Mesenchymal stem cell (in vitro differentiated cells and primary cell): ENCODE results near the gene TDRD9. TPM values are rescaled to one million over a fixed set of nuclear protein-coding genes. Genes with fewer than 3 reads are reported as not detected.

Experiments used
- DNase-seq: peaks from one replicate; pipeline ENCODE4 v3.0.0-alpha.2; 2013
- H2AFZ ChIP-seq: one replicate; pipeline ENCODE4 v1.6.1; 2013; ENCODE audit warnings: low read depth, mild to moderate bottlenecking, control low read depth, inconsistent platforms, low read length, moderate library complexity
- H2AK5ac ChIP-seq: 2 replicates; pipeline ENCODE4 v1.6.1; 2013; ENCODE audit warnings: low read length, moderate library complexity, mild to moderate bottlenecking, inconsistent platforms; ENCODE audit not compliant: severe bottlenecking
- H2BK120ac ChIP-seq: one replicate; pipeline ENCODE4 v1.6.1; 2013; ENCODE audit warnings: low read depth, mild to moderate bottlenecking, inconsistent platforms, low read length, moderate library complexity
- H2BK12ac ChIP-seq, 2 experiments: one replicate each; pipeline ENCODE4 v1.6.1; 2013; ENCODE audit warnings: inconsistent platforms in 2 of 2, low read length in 2 of 2, mild to moderate bottlenecking in 2 of 2, moderate library complexity in 2 of 2, control low read depth in 1 of 2
- H2BK15ac ChIP-seq: one replicate; pipeline ENCODE4 v1.6.1; 2013; ENCODE audit warnings: mild to moderate bottlenecking, low read depth, inconsistent platforms; ENCODE audit not compliant: poor library complexity, severe bottlenecking
- H2BK5ac ChIP-seq: 2 replicates; pipeline ENCODE4 v1.6.1; 2013; ENCODE audit warnings: low read depth, mild to moderate bottlenecking, low read length, control low read depth, inconsistent platforms; ENCODE audit not compliant: poor library complexity, severe bottlenecking
- H3K14ac ChIP-seq, 2 experiments: one replicate each; pipeline ENCODE4 v1.6.1; 2013; ENCODE audit warnings: inconsistent platforms in 2 of 2, low read length in 2 of 2, control low read depth in 1 of 2, mild to moderate bottlenecking in 1 of 2, moderate library complexity in 1 of 2
- H3K18ac ChIP-seq, 2 experiments: one replicate each; pipeline ENCODE4 v1.6.1; 2013; ENCODE audit warnings: inconsistent platforms in 2 of 2, low read length in 2 of 2, control low read depth in 1 of 2, low read depth in 1 of 2, mild to moderate bottlenecking in 1 of 2
- H3K23ac ChIP-seq, 2 experiments: one replicate each; pipeline ENCODE4 v1.6.1; 2013; ENCODE audit warnings: inconsistent platforms in 2 of 2, low read length in 2 of 2, mild to moderate bottlenecking in 2 of 2, moderate library complexity in 2 of 2, control low read depth in 1 of 2
- H3K27ac ChIP-seq: 2 replicates; pipeline ENCODE4 v1.5.1; 2013; ENCODE audit warnings: mild to moderate bottlenecking, moderate library complexity, low read length, control low read depth, inconsistent platforms; ENCODE audit not compliant: poor library complexity, severe bottlenecking
- H3K27me3 ChIP-seq, 2 experiments: 2 replicates each; pipeline versions ENCODE4 v1.6.1 to v1.7.0; 2013; ENCODE audit warnings: low read length in 2 of 2, mild to moderate bottlenecking in 2 of 2, moderate library complexity in 2 of 2, control low read depth in 1 of 2, inconsistent platforms in 1 of 2; ENCODE audit not compliant: control insufficient read depth in 1 of 2, insufficient read depth in 1 of 2
- H3K36me3 ChIP-seq, 2 experiments: 2 replicates each; pipeline versions ENCODE4 v1.6.1 to v1.7.0; 2013; ENCODE audit warnings: low read length in 2 of 2, control low read depth in 1 of 2, inconsistent platforms in 1 of 2, low read depth in 1 of 2, mild to moderate bottlenecking in 1 of 2; ENCODE audit not compliant: insufficient read depth in 2 of 2, control insufficient read depth in 1 of 2
- H3K4ac ChIP-seq, 2 experiments: one replicate each; pipeline ENCODE4 v1.6.1; 2013; ENCODE audit warnings: inconsistent platforms in 2 of 2, low read length in 2 of 2, mild to moderate bottlenecking in 2 of 2, moderate library complexity in 2 of 2, control low read depth in 1 of 2, low read depth in 1 of 2
- H3K4me1 ChIP-seq: 2 replicates; pipeline ENCODE4 v1.6.1; 2013; ENCODE audit warnings: low read depth, low read length, control low read depth; ENCODE audit not compliant: control insufficient read depth, insufficient read depth
- H3K4me2 ChIP-seq: 2 replicates; pipeline ENCODE4 v1.6.1; 2013; ENCODE audit warnings: low read length, mild to moderate bottlenecking, inconsistent platforms; ENCODE audit not compliant: poor library complexity, severe bottlenecking
- H3K4me3 ChIP-seq, 2 experiments: 2 replicates each; pipeline versions ENCODE4 v1.5.1 to v1.7.0; 2013; ENCODE audit warnings: low read length in 2 of 2, mild to moderate bottlenecking in 2 of 2, control low read depth in 1 of 2, low read depth in 1 of 2; ENCODE audit not compliant: insufficient read depth in 1 of 2
- H3K79me1 ChIP-seq: replicated peaks from 2 replicates; pipeline ENCODE4 v1.6.1; 2013; ENCODE audit warnings: mild to moderate bottlenecking, control low read depth, low read length, inconsistent platforms; ENCODE audit not compliant: poor library complexity, severe bottlenecking
- H3K9ac ChIP-seq: 2 replicates; pipeline ENCODE4 v1.7.0; 2013; ENCODE audit warnings: mild to moderate bottlenecking, low read length, moderate library complexity
- H3K9me3 ChIP-seq: 2 replicates; pipeline ENCODE4 v1.7.0; 2013; ENCODE audit warnings: mild to moderate bottlenecking, low read length; ENCODE audit not compliant: control insufficient read depth
- H4K8ac ChIP-seq: one replicate; pipeline ENCODE4 v1.6.1; 2013; ENCODE audit warnings: inconsistent platforms, mild to moderate bottlenecking, low read length, moderate library complexity
- H4K91ac ChIP-seq: one replicate; pipeline ENCODE4 v1.6.1; 2013; ENCODE audit warnings: mild to moderate bottlenecking, low read length, inconsistent platforms
- WGBS: methylation state at CpG from one replicate; pipeline ENCODE4 v1.1.7; 2013; ENCODE audit warnings: mixed read lengths; 5-methylcytosine and 5-hydroxymethylcytosine counted together
- polyA plus RNA-seq, 2 experiments: library from polyadenylated mRNA; stranded (reverse); fragments of 200-250 nt; gene quantifications; one replicate each; pipeline ENCODE4 v1.2.3, GENCODE V29; 2013

Gene TDRD9, protein sequence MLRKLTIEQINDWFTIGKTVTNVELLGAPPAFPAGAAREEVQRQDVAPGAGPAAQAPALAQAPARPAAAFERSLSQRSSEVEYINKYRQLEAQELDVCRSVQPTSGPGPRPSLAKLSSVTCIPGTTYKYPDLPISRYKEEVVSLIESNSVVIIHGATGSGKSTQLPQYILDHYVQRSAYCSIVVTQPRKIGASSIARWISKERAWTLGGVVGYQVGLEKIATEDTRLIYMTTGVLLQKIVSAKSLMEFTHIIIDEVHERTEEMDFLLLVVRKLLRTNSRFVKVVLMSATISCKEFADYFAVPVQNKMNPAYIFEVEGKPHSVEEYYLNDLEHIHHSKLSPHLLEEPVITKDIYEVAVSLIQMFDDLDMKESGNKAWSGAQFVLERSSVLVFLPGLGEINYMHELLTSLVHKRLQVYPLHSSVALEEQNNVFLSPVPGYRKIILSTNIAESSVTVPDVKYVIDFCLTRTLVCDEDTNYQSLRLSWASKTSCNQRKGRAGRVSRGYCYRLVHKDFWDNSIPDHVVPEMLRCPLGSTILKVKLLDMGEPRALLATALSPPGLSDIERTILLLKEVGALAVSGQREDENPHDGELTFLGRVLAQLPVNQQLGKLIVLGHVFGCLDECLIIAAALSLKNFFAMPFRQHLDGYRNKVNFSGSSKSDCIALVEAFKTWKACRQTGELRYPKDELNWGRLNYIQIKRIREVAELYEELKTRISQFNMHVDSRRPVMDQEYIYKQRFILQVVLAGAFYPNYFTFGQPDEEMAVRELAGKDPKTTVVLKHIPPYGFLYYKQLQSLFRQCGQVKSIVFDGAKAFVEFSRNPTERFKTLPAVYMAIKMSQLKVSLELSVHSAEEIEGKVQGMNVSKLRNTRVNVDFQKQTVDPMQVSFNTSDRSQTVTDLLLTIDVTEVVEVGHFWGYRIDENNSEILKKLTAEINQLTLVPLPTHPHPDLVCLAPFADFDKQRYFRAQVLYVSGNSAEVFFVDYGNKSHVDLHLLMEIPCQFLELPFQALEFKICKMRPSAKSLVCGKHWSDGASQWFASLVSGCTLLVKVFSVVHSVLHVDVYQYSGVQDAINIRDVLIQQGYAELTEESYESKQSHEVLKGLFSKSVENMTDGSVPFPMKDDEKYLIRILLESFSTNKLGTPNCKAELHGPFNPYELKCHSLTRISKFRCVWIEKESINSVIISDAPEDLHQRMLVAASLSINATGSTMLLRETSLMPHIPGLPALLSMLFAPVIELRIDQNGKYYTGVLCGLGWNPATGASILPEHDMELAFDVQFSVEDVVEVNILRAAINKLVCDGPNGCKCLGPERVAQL (N-terminal part only)
- polyA plus RNA-seq (2013, experiment 1 of 2), result not detected
- not detected for polyA plus RNA-seq (2013, experiment 2 of 2)

DNA sequence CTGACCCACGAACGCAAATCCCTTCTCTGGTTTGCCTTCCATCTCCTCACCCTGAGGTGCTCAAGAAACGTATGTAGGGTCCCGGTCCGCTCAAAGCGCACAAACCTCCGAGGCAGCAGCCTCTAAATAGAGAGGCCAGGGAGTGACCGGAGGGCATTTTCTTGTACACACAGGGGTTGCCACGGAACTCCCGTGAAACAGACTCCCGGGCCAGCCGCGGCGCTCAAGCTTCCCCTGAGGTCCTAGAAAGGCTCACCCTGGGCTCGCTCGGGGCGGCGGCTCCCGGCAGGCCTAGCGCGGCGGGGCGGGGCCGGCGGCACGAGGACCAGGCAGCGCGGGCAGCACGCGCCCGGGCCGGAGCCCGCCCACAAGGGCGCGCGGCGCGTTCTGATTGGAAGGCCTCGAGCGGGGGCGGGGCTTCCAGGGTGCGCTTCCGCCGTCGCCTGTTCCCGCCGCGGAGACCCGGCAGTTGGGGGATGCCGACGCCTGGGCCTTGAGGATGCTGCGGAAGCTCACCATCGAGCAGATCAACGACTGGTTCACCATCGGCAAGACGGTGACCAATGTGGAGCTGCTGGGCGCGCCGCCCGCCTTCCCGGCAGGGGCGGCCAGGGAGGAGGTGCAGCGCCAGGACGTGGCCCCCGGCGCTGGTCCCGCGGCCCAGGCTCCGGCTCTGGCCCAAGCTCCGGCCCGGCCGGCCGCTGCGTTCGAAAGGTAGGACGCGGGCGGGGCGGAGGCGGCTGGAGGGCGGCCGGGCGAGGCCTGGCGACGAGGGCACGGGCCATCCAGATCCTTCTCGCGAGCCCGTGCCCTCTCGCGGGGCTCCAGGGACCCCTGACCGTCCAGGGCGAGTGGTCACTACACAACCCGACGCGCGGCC is at the start of gene TDRD9:
TSS of gene TDRD9 (plus strand) at position 446 of the 880 bp plus-strand sequence. CDS start at position 500, 54 bp downstream.
- H3K18ac ChIP-seq, result no peak within 1 kb of the TSS
- H3K4me1 ChIP-seq, result no peaks in the 10 kb centered on the region
- H3K79me1 ChIP-seq, result no peaks in the 10 kb centered on the region
- no peaks in the 10 kb centered on the region for H3K36me3 ChIP-seq
- H3K4ac ChIP-seq, result no peak within 1 kb of the TSS
- no peak within 1 kb of the TSS for H4K91ac ChIP-seq
- H2BK5ac ChIP-seq, result no peak within 1 kb of the TSS
- H3K14ac ChIP-seq, result no peak within 1 kb of the TSS
- H2BK15ac ChIP-seq, result no peak within 1 kb of the TSS
- no peaks in the 10 kb centered on the region for H3K9me3 ChIP-seq
- no peak within 1 kb of the TSS for H2AFZ ChIP-seq
- no peak within 1 kb of the TSS for H4K8ac ChIP-seq
- H3K4me2 ChIP-seq, result no peak within 1 kb of the TSS
- no peak for DNase-seq
- no peak within 1 kb of the TSS for H3K9ac ChIP-seq
- peaks cover 11 to 29% of the 10 kb centered on the region in 2 experiments for H3K27me3 ChIP-seq
- no peak within 1 kb of the TSS for H3K4me3 ChIP-seq
- no peak within 1 kb of the TSS for H2AK5ac ChIP-seq
- no peak within 1 kb of the TSS for H2BK12ac ChIP-seq
- 97% methylated on average over 97 of the region's 97 CpGs for WGBS
- no peak within 1 kb of the TSS for H3K23ac ChIP-seq
- H3K27ac ChIP-seq, result no peak within 1 kb of the TSS
- no peak within 1 kb of the TSS for H2BK120ac ChIP-seq

DNA sequence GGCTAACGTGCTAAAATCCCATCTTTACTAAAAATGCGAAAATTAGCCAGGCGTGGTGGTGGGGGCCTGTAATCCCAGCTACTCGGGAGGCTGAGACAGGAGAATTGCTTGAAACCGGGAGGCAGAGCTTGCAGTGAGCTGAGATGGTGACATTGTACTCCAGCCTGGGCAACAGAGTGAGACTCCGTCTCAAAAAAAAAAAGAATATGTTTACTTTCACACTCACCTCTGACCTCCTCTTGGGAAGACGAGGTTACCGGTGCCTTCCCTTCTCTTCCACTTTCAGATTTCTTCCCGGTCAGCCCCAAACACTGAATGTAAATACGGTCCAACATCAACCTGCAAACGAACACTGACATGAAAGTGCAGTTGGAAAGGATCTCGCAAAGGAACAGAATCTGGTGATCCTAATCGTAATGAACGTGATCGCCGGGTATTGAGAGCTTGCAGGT is 49.1 kb upstream of the TDRD9 start:
- WGBS, result 80% methylated on average over 16 of the region's 16 CpGs
- Histone ChIP-seq H2BK15ac (no peak overlapping the region), H3K4me3 (no peak overlapping the region), H3K27me3 (peaks cover 5 to 37% of the 10 kb centered on the region in 2 experiments), H3K23ac (no peak overlapping the region), H4K91ac (no peak overlapping the region), H3K4ac (no peak overlapping the region), H2AFZ (no peak overlapping the region), H2BK12ac (no peak overlapping the region), H2BK5ac (no peak overlapping the region), H2BK120ac (no peak overlapping the region), H3K4me1 (peaks cover 33% of the 10 kb centered on the region), H2AK5ac (no peak overlapping the region), H3K18ac (no peak overlapping the region), H3K14ac (no peak overlapping the region), H3K36me3 (no peaks in the 10 kb centered on the region), H3K27ac (no peak overlapping the region), H4K8ac (no peak overlapping the region), H3K9me3 (no peaks in the 10 kb centered on the region), H3K79me1 (no peaks in the 10 kb centered on the region), H3K4me2 (no peak overlapping the region), H3K9ac (no peak overlapping the region)
- DNase-seq, result no peak

DNA sequence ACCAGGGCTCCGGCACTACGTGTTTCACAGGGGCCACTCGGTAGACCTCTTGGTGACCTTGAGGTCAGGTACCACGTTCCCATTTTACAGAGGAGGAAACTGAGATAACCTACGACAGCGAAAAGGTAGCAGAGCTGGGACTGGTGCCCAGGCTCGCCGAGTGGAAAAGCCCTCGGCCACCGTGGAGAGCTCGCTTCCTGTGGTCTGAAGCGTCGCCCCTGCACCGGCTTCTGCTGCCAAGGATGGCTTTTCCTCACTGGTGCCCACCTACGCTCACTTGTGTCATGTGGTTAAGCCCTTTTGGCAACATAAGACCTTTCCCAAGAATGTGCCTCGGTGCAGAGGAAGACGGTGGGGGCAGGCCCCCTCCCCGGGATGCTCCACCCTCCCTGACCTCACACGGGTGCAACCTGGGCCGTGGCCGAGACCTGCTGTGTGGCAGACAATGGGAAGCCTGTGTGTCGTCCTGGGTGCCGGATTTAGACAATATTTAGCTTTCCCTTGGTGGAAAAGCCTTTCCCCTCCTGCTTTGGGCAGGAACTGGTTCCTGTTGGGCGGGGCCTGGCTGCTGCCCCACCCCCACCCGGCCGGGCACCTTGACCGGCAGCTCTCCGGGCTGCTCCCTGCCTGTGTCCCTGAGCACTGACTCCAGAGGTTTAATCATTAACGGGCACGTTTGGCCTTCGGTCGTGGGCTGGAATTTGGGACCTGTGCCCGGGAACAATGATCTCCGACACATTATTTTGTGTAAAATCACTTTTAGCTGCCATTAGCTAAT is 48.5 kb upstream of the TDRD9 start:
- Histone ChIP-seq H2AFZ (no peak overlapping the region), H4K8ac (no peak overlapping the region), H3K27ac (peak overlapping the region; percentile 33), H3K9me3 (no peaks in the 10 kb centered on the region), H2BK5ac (peak overlapping the region; percentile 11), H2BK120ac (no peak overlapping the region), H2AK5ac (no peak overlapping the region), H4K91ac (no peak overlapping the region), H3K4me2 (peak overlapping the region; percentile 65), H3K14ac (no peak overlapping the region), H3K23ac (no peak overlapping the region), H3K4me1 (peaks cover 33% of the 10 kb centered on the region), H2BK15ac (no peak overlapping the region), H3K36me3 (no peaks in the 10 kb centered on the region), H3K27me3 (peaks cover 5 to 40% of the 10 kb centered on the region in 2 experiments), H3K4ac (no peak overlapping the region), H3K79me1 (no peaks in the 10 kb centered on the region), H3K9ac (no peak overlapping the region), H3K4me3 (peak overlapping the region in 1 of 2 experiments; percentile 61), H2BK12ac (no peak overlapping the region), H3K18ac (no peak overlapping the region)
- no peak for DNase-seq
- WGBS, result 70% methylated on average over 34 of the region's 34 CpGs
